Occipital lobe (tissue), 2 donors: ENCODE results near the gene PRLHR. TPM values are rescaled to one million over a fixed set of nuclear protein-coding genes. Genes with fewer than 3 reads are reported as not detected.
"Not testable (repeated sequence)": the region's sequence is repeated elsewhere in the genome, so short reads cannot be mapped to it uniquely, and the experiment has no call there.

Experiments
- DNase-seq: peaks from one replicate; lab custom pipeline; 2025; lab: John Stamatoyannopoulos, UW
- total RNA-seq: library from RNA; depleted of rRNA; stranded (reverse); fragments of >200 nt; gene quantifications from one replicate; pipeline ENCODE4 v1.2.3, GENCODE V29; 2014

Gene PRLHR
- 4.1 TPM for total RNA-seq

- DNase-seq = no peak
These were observed at the start of gene PRLHR for GRCh38 chr10:118595598-118596425. Gene PRLHR (minus strand): TSS chr10:118595648. CDS start chr10:118595244, 404 bp downstream.

- DNase-seq = no peak
These were observed 46.8 kb upstream of the PRLHR start for GRCh38 chr10:118642228-118642627.

- DNase-seq = no peak
These were observed 43.2 kb upstream of the PRLHR start for GRCh38 chr10:118638680-118639079.

- no peak for DNase-seq
These were observed 40.4 kb upstream of the PRLHR start for GRCh38 chr10:118635674-118636402.

- no peak for DNase-seq
These were observed 38.3 kb upstream of the PRLHR start for GRCh38 chr10:118633786-118634185.

- no peak for DNase-seq
These were observed 33.8 kb upstream of the PRLHR start for GRCh38 chr10:118629211-118629610.

- no peak for DNase-seq
These were observed 32.9 kb upstream of the PRLHR start for GRCh38 chr10:118628397-118628796.

GRCh38 chr10:118626953-118627352 lies 31.5 kb upstream of the PRLHR start:
- DNase-seq = no peak

- DNase-seq = no peak
These were observed 30.1 kb upstream of the PRLHR start for GRCh38 chr10:118625504-118625903.

GRCh38 chr10:118624747-118625146 lies 29.3 kb upstream of the PRLHR start:
- no peak for DNase-seq

- no peak for DNase-seq
These were observed 26.0 kb upstream of the PRLHR start for GRCh38 chr10:118621304-118621942.

- not testable (repeated sequence) for DNase-seq
These were observed 18.4 kb upstream of the PRLHR start for GRCh38 chr10:118613863-118614262.

GRCh38 chr10:118610577-118610976 lies 15.1 kb upstream of the PRLHR start:
- no peak for DNase-seq

GRCh38 chr10:118607768-118608354 lies 12.4 kb upstream of the PRLHR start:
- no peak for DNase-seq

- no peak for DNase-seq
These were observed 10.2 kb upstream of the PRLHR start for GRCh38 chr10:118605694-118606093.

- no peak for DNase-seq
These were observed 1.1 kb upstream of the PRLHR start for GRCh38 chr10:118596426-118597124.

- no peak for DNase-seq
These were observed 406 bp downstream of the PRLHR start for GRCh38 chr10:118595064-118595420.

- no peak for DNase-seq
These were observed 920 bp downstream of the PRLHR start for GRCh38 chr10:118594392-118595063.

GRCh38 chr10:118592675-118593330 lies 2.6 kb downstream of the PRLHR start:
- DNase-seq = no peak

- no peak for DNase-seq
These were observed 5.1 kb downstream of the PRLHR start for GRCh38 chr10:118590334-118590733.
